ENCODE data around the gene PPEF1. TPM values are rescaled to one million over a fixed set of nuclear protein-coding genes. Genes with fewer than 3 reads are reported as not detected.

PPEF1 gene
- total and polyA plus RNA-seq, 2 of the 8 experiments (the other 6 are each of a cell fraction or from before 2014, with no cell fraction given) = 0.08 to 0.30 TPM

DNA sequence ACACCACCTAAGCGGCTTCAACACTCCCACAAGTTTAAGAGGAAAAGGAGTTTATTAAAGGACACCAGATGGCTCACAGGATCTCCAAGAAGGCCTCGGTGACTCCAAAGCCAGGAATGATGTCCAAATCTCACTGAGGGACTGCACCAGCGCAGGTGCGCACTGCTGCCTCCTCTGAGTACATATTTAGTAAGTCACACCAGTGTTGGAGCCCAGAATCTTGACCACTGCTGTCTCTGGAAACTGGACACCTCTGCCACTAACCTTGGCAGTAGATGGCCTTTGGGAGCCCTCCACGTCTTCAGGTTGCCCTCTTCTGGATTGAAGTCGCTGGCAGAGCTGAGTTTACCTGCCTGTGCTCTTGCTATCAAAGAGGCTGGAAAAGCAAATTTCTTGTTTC is 25.4 kb upstream of the PPEF1 start (continued):
- TF ChIP-seq, protein P1, sequence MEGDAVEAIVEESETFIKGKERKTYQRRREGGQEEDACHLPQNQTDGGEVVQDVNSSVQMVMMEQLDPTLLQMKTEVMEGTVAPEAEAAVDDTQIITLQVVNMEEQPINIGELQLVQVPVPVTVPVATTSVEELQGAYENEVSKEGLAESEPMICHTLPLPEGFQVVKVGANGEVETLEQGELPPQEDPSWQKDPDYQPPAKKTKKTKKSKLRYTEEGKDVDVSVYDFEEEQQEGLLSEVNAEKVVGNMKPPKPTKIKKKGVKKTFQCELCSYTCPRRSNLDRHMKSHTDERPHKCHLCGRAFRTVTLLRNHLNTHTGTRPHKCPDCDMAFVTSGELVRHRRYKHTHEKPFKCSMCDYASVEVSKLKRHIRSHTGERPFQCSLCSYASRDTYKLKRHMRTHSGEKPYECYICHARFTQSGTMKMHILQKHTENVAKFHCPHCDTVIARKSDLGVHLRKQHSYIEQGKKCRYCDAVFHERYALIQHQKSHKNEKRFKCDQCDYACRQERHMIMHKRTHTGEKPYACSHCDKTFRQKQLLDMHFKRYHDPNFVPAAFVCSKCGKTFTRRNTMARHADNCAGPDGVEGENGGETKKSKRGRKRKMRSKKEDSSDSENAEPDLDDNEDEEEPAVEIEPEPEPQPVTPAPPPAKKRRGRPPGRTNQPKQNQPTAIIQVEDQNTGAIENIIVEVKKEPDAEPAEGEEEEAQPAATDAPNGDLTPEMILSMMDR (IDR thresholded peaks at IDR 0.05; ENCODE audit: control extremely low read depth in 1 of 3, insufficient read depth in 1 of 3, low read depth in 1 of 3, low read length in 3 of 3) = no peak
- TF ChIP-seq BCL11A (IDR thresholded peaks at IDR 0.05; ENCODE audit: low read depth in 2 of 2, low read length in 2 of 2) (no peak), GABPA (IDR thresholded peaks at IDR 0.05; ENCODE audit: borderline replicate concordance, insufficient read depth, low read length) (no peak), EGR1 (IDR thresholded peaks at IDR 0.05; ENCODE audit: borderline replicate concordance, low read depth, low read length) (no peak), FOSL1 (IDR thresholded peaks at IDR 0.05; ENCODE audit: insufficient read depth, low read depth, low read length) (no peak), CHD7 (IDR thresholded peaks at IDR 0.05; ENCODE audit: insufficient replicate concordance, low read length) (no peak)

All from H1 (cell line).